Measurements from ENCODE around the gene MAP2.

DNA sequence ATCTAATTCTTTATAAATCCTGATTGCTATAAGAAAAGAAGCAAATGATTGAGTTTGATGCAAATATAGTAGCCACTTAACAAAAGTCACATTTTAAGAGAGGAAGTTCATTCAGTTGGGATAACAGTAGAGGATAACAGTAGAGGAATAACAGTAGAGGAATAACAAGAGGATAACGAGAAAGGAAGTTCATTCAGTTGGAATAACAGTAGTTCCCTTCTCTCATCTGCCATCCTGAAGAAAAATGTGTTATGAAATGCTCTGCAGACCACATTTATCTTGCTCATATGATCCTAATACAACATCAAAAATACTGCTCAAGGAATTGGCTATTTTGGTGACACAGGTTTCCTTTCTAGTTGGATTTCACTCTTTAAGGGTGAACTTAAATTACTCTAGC lies 242.4 kb downstream of the MAP2 start:
- TF ChIP-seq, protein P1, sequence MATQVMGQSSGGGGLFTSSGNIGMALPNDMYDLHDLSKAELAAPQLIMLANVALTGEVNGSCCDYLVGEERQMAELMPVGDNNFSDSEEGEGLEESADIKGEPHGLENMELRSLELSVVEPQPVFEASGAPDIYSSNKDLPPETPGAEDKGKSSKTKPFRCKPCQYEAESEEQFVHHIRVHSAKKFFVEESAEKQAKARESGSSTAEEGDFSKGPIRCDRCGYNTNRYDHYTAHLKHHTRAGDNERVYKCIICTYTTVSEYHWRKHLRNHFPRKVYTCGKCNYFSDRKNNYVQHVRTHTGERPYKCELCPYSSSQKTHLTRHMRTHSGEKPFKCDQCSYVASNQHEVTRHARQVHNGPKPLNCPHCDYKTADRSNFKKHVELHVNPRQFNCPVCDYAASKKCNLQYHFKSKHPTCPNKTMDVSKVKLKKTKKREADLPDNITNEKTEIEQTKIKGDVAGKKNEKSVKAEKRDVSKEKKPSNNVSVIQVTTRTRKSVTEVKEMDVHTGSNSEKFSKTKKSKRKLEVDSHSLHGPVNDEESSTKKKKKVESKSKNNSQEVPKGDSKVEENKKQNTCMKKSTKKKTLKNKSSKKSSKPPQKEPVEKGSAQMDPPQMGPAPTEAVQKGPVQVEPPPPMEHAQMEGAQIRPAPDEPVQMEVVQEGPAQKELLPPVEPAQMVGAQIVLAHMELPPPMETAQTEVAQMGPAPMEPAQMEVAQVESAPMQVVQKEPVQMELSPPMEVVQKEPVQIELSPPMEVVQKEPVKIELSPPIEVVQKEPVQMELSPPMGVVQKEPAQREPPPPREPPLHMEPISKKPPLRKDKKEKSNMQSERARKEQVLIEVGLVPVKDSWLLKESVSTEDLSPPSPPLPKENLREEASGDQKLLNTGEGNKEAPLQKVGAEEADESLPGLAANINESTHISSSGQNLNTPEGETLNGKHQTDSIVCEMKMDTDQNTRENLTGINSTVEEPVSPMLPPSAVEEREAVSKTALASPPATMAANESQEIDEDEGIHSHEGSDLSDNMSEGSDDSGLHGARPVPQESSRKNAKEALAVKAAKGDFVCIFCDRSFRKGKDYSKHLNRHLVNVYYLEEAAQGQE (IDR thresholded peaks at IDR 0.05) = no peak
- TF ChIP-seq RXRA (IDR thresholded peaks at IDR 0.05) (no peak), CTCF (IDR thresholded peaks at IDR 0.05; ENCODE audit: low read depth, low read length, missing input control) (no peak), RAD21 (IDR thresholded peaks at IDR 0.05) (no peak), SP1 (IDR thresholded peaks at IDR 0.05) (no peak), TAF1 (conservative IDR thresholded peaks at IDR 0.05) (no peak), FOXA1 (IDR thresholded peaks at IDR 0.05) (no peak), MAX (IDR thresholded peaks at IDR 0.05) (no peak)
- TF ChIP-seq, protein P2, sequence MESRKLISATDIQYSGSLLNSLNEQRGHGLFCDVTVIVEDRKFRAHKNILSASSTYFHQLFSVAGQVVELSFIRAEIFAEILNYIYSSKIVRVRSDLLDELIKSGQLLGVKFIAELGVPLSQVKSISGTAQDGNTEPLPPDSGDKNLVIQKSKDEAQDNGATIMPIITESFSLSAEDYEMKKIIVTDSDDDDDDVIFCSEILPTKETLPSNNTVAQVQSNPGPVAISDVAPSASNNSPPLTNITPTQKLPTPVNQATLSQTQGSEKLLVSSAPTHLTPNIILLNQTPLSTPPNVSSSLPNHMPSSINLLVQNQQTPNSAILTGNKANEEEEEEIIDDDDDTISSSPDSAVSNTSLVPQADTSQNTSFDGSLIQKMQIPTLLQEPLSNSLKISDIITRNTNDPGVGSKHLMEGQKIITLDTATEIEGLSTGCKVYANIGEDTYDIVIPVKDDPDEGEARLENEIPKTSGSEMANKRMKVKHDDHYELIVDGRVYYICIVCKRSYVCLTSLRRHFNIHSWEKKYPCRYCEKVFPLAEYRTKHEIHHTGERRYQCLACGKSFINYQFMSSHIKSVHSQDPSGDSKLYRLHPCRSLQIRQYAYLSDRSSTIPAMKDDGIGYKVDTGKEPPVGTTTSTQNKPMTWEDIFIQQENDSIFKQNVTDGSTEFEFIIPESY (IDR thresholded peaks at IDR 0.05) = no peak

Measured in liver (tissue), 3 donors.